Measurements from ENCODE around the gene PPM1F.

GRCh38 chr22:21898354-21898896 lies 54.2 kb downstream of the PPM1F start:
- TF ChIP-seq, protein P1, sequence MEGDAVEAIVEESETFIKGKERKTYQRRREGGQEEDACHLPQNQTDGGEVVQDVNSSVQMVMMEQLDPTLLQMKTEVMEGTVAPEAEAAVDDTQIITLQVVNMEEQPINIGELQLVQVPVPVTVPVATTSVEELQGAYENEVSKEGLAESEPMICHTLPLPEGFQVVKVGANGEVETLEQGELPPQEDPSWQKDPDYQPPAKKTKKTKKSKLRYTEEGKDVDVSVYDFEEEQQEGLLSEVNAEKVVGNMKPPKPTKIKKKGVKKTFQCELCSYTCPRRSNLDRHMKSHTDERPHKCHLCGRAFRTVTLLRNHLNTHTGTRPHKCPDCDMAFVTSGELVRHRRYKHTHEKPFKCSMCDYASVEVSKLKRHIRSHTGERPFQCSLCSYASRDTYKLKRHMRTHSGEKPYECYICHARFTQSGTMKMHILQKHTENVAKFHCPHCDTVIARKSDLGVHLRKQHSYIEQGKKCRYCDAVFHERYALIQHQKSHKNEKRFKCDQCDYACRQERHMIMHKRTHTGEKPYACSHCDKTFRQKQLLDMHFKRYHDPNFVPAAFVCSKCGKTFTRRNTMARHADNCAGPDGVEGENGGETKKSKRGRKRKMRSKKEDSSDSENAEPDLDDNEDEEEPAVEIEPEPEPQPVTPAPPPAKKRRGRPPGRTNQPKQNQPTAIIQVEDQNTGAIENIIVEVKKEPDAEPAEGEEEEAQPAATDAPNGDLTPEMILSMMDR (IDR thresholded peaks at IDR 0.05): no peak
- no peak for TF ChIP-seq POLR2A (IDR thresholded peaks at IDR 0.05)

All from Peyer's patch (tissue), 4 donors.